ENCODE results near the gene SETDB1. TPM values are rescaled to one million over a fixed set of nuclear protein-coding genes. Genes with fewer than 3 reads are reported as not detected.

The SETDB1 gene
- total and polyA plus RNA-seq, 2 of the 8 experiments (the other 6 are each of a cell fraction or from before 2014, with no cell fraction given) = 27.5 to 48.8 TPM

DNA sequence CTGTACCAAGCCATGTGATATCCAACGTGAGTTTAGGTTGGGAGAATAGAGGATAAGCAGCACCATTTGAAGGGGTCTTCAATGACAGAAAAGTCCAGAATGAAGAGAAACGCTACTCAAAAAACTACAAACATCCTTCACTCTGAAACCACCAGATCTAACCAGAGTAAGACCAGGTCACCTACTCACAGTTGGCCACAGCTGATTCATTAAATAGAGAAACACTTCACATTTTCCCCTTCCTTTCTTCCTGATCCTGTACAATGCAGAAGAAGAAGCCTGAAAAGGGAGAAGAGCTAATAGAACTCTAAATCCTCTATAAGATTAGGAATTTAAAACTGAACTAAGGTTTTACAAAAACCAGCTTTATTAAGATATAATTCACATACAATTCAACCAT, 19.4 kb upstream of the SETDB1 start:
- Histone ChIP-seq H4K5ac (ENCODE audit: insufficient read length, low read depth, low read length) (no peak overlapping the region), H3K4me2 (ENCODE audit: insufficient read depth in 1 of 2, low read depth in 2 of 2, low read length in 2 of 2) (no peak overlapping the region), H2AFZ (ENCODE audit: low read length) (no peak overlapping the region), H3K4ac (replicated peaks; ENCODE audit: insufficient read length, low read depth, low read length) (no peak overlapping the region), H4K8ac (ENCODE audit: extremely low read depth, insufficient read depth, low read length) (0 out of 2 replicates have a peak overlapping the region, but pooled peaks have one; percentile 14), H3K36me3 (ENCODE audit: control insufficient read depth in 2 of 4, insufficient read depth in 4 of 4, low read length in 3 of 4) (no peaks in the 10 kb centered on the region), H3K79me2 (ENCODE audit: control insufficient read depth in 1 of 2, insufficient read depth in 2 of 2, low read length in 2 of 2) (no peaks in the 10 kb centered on the region), H3K9me3 (ENCODE audit: insufficient read depth in 2 of 2, low read depth in 1 of 2, low read length in 1 of 2) (peaks cover 0 to 3% of the 10 kb centered on the region in 2 experiments; a peak in 1 of 4 replicates), H4K20me1 (replicated peaks in 1 of 2; ENCODE audit: control insufficient read depth in 1 of 2, insufficient read depth in 2 of 2, low read length in 2 of 2) (no peaks in the 10 kb centered on the region), H3K27me3 (replicated peaks in 1 of 4; ENCODE audit: control insufficient read depth in 3 of 4, extremely low read depth in 1 of 4, insufficient read depth in 3 of 4, low read length in 3 of 4) (no peaks in the 10 kb centered on the region), H3K14ac (ENCODE audit: insufficient read length) (no peak overlapping the region), H3K23me2 (ENCODE audit: low read depth, low read length) (no peaks in the 10 kb centered on the region), H4K91ac (replicated peaks; ENCODE audit: insufficient read length, low read length) (no peak overlapping the region), H2BK12ac (ENCODE audit: low read depth, low read length) (no peak overlapping the region), H2BK120ac (replicated peaks; ENCODE audit: low read depth, low read length) (no peak overlapping the region), H2AK5ac (ENCODE audit: low read depth, low read length) (no peak overlapping the region), H3K9ac (replicated peaks in 1 of 4; ENCODE audit: extremely low read depth in 1 of 4, low read depth in 3 of 4, low read length in 3 of 4) (no peak overlapping the region), H3K4me1 (replicated peaks in 1 of 4; ENCODE audit: control insufficient read depth in 3 of 4, insufficient read depth in 4 of 4, low read length in 3 of 4) (no peaks in the 10 kb centered on the region), H3K18ac (ENCODE audit: extremely low read depth, low read length) (no peak overlapping the region), H3K79me1 (ENCODE audit: low read depth, low read length) (no peaks in the 10 kb centered on the region), H3K4me3 (ENCODE audit: extremely low read depth in 1 of 4, insufficient read depth in 2 of 4, low read depth in 3 of 4, low read length in 4 of 4) (no peak overlapping the region), H2BK20ac (ENCODE audit: low read length) (no peak overlapping the region), H3K23ac (ENCODE audit: insufficient read length) (no peak overlapping the region), H3K56ac (replicated peaks; ENCODE audit: insufficient read length, low read depth, low read length) (no peak overlapping the region), H3K27ac (ENCODE audit: low read depth, low read length) (no peak overlapping the region), H2BK5ac (ENCODE audit: low read depth, low read length) (no peak overlapping the region), H2BK15ac (ENCODE audit: low read length) (no peak overlapping the region)
- CTCF ChIA-PET (ENCODE audit: partially characterized antibody) = no interaction called here
- POLR2A ChIA-PET (ENCODE audit: partially characterized antibody) = interaction anchor here (0.5 kb wide), 1 partner anchor 9 kb away, joined by 3 read pairs; no protein-coding TSS in a partner anchor
- no peak for DNase-seq (ENCODE audit: low read depth in 1 of 2, low spot score in 2 of 2)
- no peak for FAIRE-seq
- 85% methylated on average over 2 of the region's 2 CpGs; no CpG with 5 or more reads in 1 of the 2 experiments for WGBS, 2 experiments (ENCODE audit: extremely low coverage in 1 of 2, insufficient coverage in 1 of 2, insufficient read length in 1 of 2, insufficient replicate concordance in 2 of 2, low coverage in 1 of 2, low lambda C conversion rate in 2 of 2, missing lambda C conversion rate in 1 of 2)
- TF ChIP-seq KDM5A (IDR thresholded peaks at IDR 0.05; ENCODE audit: low read length) (no peak), SAP30 (IDR thresholded peaks at IDR 0.05; ENCODE audit: insufficient read depth, insufficient replicate concordance, low read length) (no peak), BACH1 (IDR thresholded peaks at IDR 0.05; ENCODE audit: low read length) (no peak), RAD21 (IDR thresholded peaks at IDR 0.05 in 1 of 2, conservative IDR thresholded peaks at IDR 0.05 in 1 of 2; ENCODE audit: low read depth in 2 of 2, low read length in 2 of 2) (no peak), ZNF274 (IDR thresholded peaks at IDR 0.05; ENCODE audit: borderline replicate concordance, extremely low read depth, low read length) (no peak), JUN (IDR thresholded peaks at IDR 0.05; ENCODE audit: low read depth, low read length) (no peak), CREB1 (IDR thresholded peaks at IDR 0.05) (no peak), GABPA (IDR thresholded peaks at IDR 0.05; ENCODE audit: borderline replicate concordance, insufficient read depth, low read length) (no peak), CHD1 (IDR thresholded peaks at IDR 0.05; ENCODE audit: low read depth, low read length) (no peak), POLR2AphosphoS5 (IDR thresholded peaks at IDR 0.05; ENCODE audit: low read depth, low read length) (no peak), BCL11A (IDR thresholded peaks at IDR 0.05; ENCODE audit: low read depth in 2 of 2, low read length in 2 of 2) (no peak), SRF (IDR thresholded peaks at IDR 0.05; ENCODE audit: low read depth, low read length) (no peak), RXRA (IDR thresholded peaks at IDR 0.05; ENCODE audit: insufficient read depth, low read depth, low read length) (no peak), RBBP5 (IDR thresholded peaks at IDR 0.05; ENCODE audit: borderline replicate concordance, low read depth, low read length) (no peak), FOSL1 (IDR thresholded peaks at IDR 0.05; ENCODE audit: insufficient read depth, low read depth, low read length) (no peak)

Data from H1 (cell line).